Fibroblast of skin of abdomen (primary cell): Measurements from ENCODE around the gene NUDT15. TPM values are rescaled to one million over a fixed set of nuclear protein-coding genes. Genes with fewer than 3 reads are reported as not detected.
A peak's percentile ranks its signal among the peaks of the same experiment; 100 is the strongest.
"Not testable (repeated sequence)": the region's sequence is repeated elsewhere in the genome, so short reads cannot be mapped to it uniquely, and the experiment has no call there.

Experiments
- DNase-seq: peaks from one replicate; pipeline ENCODE4 v3.0.0-alpha.2; 2013
- polyA plus RNA-seq, 2 experiments: library from polyadenylated mRNA; unstranded; fragments of 120-200 nt; gene quantifications; one replicate each; pipeline ENCODE4 v1.2.1, GENCODE V29; 2013; ENCODE audit not compliant: insufficient read length in 2 of 2

The NUDT15 gene
- 17.0 TPM for polyA plus RNA-seq (2013, experiment 1 of 2; ENCODE audit: insufficient read length)
- 17.0 TPM for polyA plus RNA-seq (2013, experiment 2 of 2; ENCODE audit: insufficient read length)

GRCh38 chr13:48037346-48038173, at the start of gene NUDT15:
NUDT15 (plus strand) TSS chr13:48037726; CDS start chr13:48037747, 21 bp downstream.
- DNase-seq: peak; percentile 97

- DNase-seq: no peak
Observed at GRCh38 chr13:47990427-47990826, 47.1 kb upstream of the NUDT15 start.

- DNase-seq: no peak
Observed at GRCh38 chr13:47990920-47991466, 46.5 kb upstream of the NUDT15 start.

GRCh38 chr13:47991859-47992258, 45.7 kb upstream of the NUDT15 start:
- DNase-seq: no peak

GRCh38 chr13:47997384-47997783, 40.1 kb upstream of the NUDT15 start:
- no peak for DNase-seq

- no peak for DNase-seq
Observed at GRCh38 chr13:47999973-48000372, 37.6 kb upstream of the NUDT15 start.

GRCh38 chr13:48000559-48001113, 36.9 kb upstream of the NUDT15 start:
- DNase-seq: no peak

- DNase-seq: peak; percentile 88
Observed at GRCh38 chr13:48001114-48001881, 36.2 kb upstream of the NUDT15 start, which contains the start of gene SUCLA2. SUCLA2 (minus strand) TSS chr13:48001273; CDS start chr13:48001269, 4 bp downstream.

GRCh38 chr13:48001999-48002398, 35.5 kb upstream of the NUDT15 start:
- DNase-seq: not testable (repeated sequence)

- no peak for DNase-seq
Observed at GRCh38 chr13:48004201-48004600, 33.3 kb upstream of the NUDT15 start.

GRCh38 chr13:48006396-48006795, 31.1 kb upstream of the NUDT15 start:
- DNase-seq: no peak

GRCh38 chr13:48009284-48009683, 28.2 kb upstream of the NUDT15 start:
- DNase-seq: peak; percentile 75

GRCh38 chr13:48010698-48011097, 26.8 kb upstream of the NUDT15 start:
- no peak for DNase-seq

- no peak for DNase-seq
Observed at GRCh38 chr13:48012668-48013067, 24.9 kb upstream of the NUDT15 start.

- no peak for DNase-seq
Observed at GRCh38 chr13:48014359-48014758, 23.2 kb upstream of the NUDT15 start.

- DNase-seq: no peak
Observed at GRCh38 chr13:48018637-48019036, 18.9 kb upstream of the NUDT15 start.

- DNase-seq: no peak
Observed at GRCh38 chr13:48019796-48020195, 17.7 kb upstream of the NUDT15 start.

GRCh38 chr13:48028066-48028465, 9.5 kb upstream of the NUDT15 start:
- DNase-seq: no peak

GRCh38 chr13:48029859-48030258, 7.7 kb upstream of the NUDT15 start:
- DNase-seq: no peak

GRCh38 chr13:48038761-48039160, 1.2 kb downstream of the NUDT15 start:
- DNase-seq: no peak

GRCh38 chr13:48040049-48040448, 2.5 kb downstream of the NUDT15 start:
- DNase-seq: no peak

GRCh38 chr13:48040896-48041295, 3.4 kb downstream of the NUDT15 start:
- DNase-seq: peak; percentile 49

- no peak for DNase-seq
Observed at GRCh38 chr13:48042894-48043293, 5.4 kb downstream of the NUDT15 start.
